Upper lobe of right lung (tissue), 1 donor: Measurements from ENCODE around the gene SLF2. TPM values are rescaled to one million over a fixed set of nuclear protein-coding genes. Genes with fewer than 3 reads are reported as not detected.

ENCODE experiments used
- ATAC-seq: fragments of 200-7000 bp; cut with Tn5 transposase; one replicate; pipeline ENCODE4 v1.9.1; 2020; ENCODE audit warnings: mild to moderate bottlenecking, moderate library complexity
- DNase-seq: peaks from one replicate; pipeline ENCODE4 v3.0.0-alpha.2; 2020
- H3K27ac ChIP-seq: fragments of 200-600 bp; one replicate; pipeline ENCODE4 v1.8.0; 2022
- H3K27me3 ChIP-seq: fragments of 200-600 bp; one replicate; pipeline ENCODE4 v1.8.0; 2022; ENCODE audit warnings: mild to moderate bottlenecking
- H3K36me3 ChIP-seq: fragments of 200-600 bp; one replicate; pipeline ENCODE4 v1.8.0; 2022
- H3K4me1 ChIP-seq: fragments of 200-600 bp; one replicate; pipeline ENCODE4 v1.8.0; 2022
- H3K4me3 ChIP-seq: fragments of 200-600 bp; one replicate; pipeline ENCODE4 v1.8.0; 2022; ENCODE audit warnings: mild to moderate bottlenecking
- H3K9me3 ChIP-seq: fragments of 200-600 bp; one replicate; pipeline ENCODE4 v1.8.0; 2022
- CTCF ChIP-seq: fragments of 200-600 bp; IDR thresholded peaks from one replicate; pipeline ENCODE4 v1.8.0; 2022; ENCODE audit warnings: antibody characterized with exemption
- intact Hi-C: fragments of 100-400 bp; cut with DNase I; formaldehyde crosslinking; loops from one replicate; pipeline ENCODE4 v1.11.0; 2022
- total RNA-seq: library from RNA; stranded (reverse); fragmentation: NEBNext Ultra II Directional; extraction: Animal tissue kit (Norgen Biotek cat#: 25700); gene quantifications from one replicate; pipeline ENCODE4 v1.2.1, GENCODE V29; 2021
- donor health status: DM: no; HTN: yes; CAD: no; lungs with severe emphysema.

The SLF2 gene
- total RNA-seq, 1 donor from 2014 or later = 32.9 TPM

GRCh38 chr10:100877461-100877850, 35.3 kb upstream of the SLF2 start:
- Histone ChIP-seq H3K4me1 (no peaks in the 10 kb centered on the region), H3K9me3 (no peaks in the 10 kb centered on the region), H3K4me3 (no peak overlapping the region), H3K27me3 (peaks cover 24% of the 10 kb centered on the region), H3K36me3 (no peaks in the 10 kb centered on the region), H3K27ac (no peak overlapping the region)
- TF ChIP-seq CTCF = no peak
- intact Hi-C loops = no loop called here
- ATAC-seq (no peak), DNase-seq (no peak)

GRCh38 chr10:100878291-100878910, 34.4 kb upstream of the SLF2 start:
- TF ChIP-seq CTCF = peak; percentile 47
- DNase-seq (no peak), ATAC-seq (peak; percentile 55)
- H3K9me3 ChIP-seq = no peaks in the 10 kb centered on the region
- H3K36me3 ChIP-seq = no peaks in the 10 kb centered on the region
- no peak overlapping the region for H3K4me3 ChIP-seq
- peaks cover 2% of the 10 kb centered on the region for H3K4me1 ChIP-seq
- no peak overlapping the region for H3K27ac ChIP-seq
- peaks cover 15% of the 10 kb centered on the region for H3K27me3 ChIP-seq
- intact Hi-C loops = no loop called here

GRCh38 chr10:100879741-100880360, 32.9 kb upstream of the SLF2 start:
- ATAC-seq (no peak), DNase-seq (no peak)
- Histone ChIP-seq H3K4me1 (peaks cover 10% of the 10 kb centered on the region), H3K27me3 (peaks cover 9% of the 10 kb centered on the region), H3K36me3 (no peaks in the 10 kb centered on the region), H3K4me3 (no peak overlapping the region), H3K27ac (no peak overlapping the region), H3K9me3 (no peaks in the 10 kb centered on the region)
- TF ChIP-seq CTCF = no peak
- intact Hi-C loops = no loop called here

- no peak overlapping the region for H3K27ac ChIP-seq
- no peaks in the 10 kb centered on the region for H3K36me3 ChIP-seq
- H3K4me1 ChIP-seq = peaks cover 10% of the 10 kb centered on the region
- no peaks in the 10 kb centered on the region for H3K9me3 ChIP-seq
- no peak for TF ChIP-seq CTCF
- H3K4me3 ChIP-seq = no peak overlapping the region
- peaks cover 9% of the 10 kb centered on the region for H3K27me3 ChIP-seq
- ATAC-seq = no peak
- intact Hi-C loops = no loop called here
- peak; percentile 20 for DNase-seq
These were observed 31.1 kb upstream of the SLF2 start for GRCh38 chr10:100881556-100882213.

- no peak overlapping the region for H3K27ac ChIP-seq
- no peaks in the 10 kb centered on the region for H3K36me3 ChIP-seq
- ATAC-seq (no peak), DNase-seq (no peak)
- H3K9me3 ChIP-seq = no peaks in the 10 kb centered on the region
- H3K4me3 ChIP-seq = no peak overlapping the region
- H3K4me1 ChIP-seq = peaks cover 10% of the 10 kb centered on the region
- peaks cover 7% of the 10 kb centered on the region for H3K27me3 ChIP-seq
- TF ChIP-seq CTCF = no peak
- intact Hi-C loops = no loop called here
These were observed 30.5 kb upstream of the SLF2 start for GRCh38 chr10:100882252-100882651.
